Effector memory CD8-positive, alpha-beta T cell (primary cell): Measurements from ENCODE around the gene MOSPD3.
A peak's percentile ranks its signal among the peaks of the same experiment; 100 is the strongest.

ENCODE experiments used
- ATAC-seq: fragments of 150-1000 bp; cut with Tn5 transposase; replicated peaks from 2 replicates; pipeline ENCODE4 v1.10.0; 2021; ENCODE audit warnings: mild to moderate bottlenecking, moderate library complexity
- DNase-seq, 3 experiments: peaks; one replicate each; pipeline ENCODE4 v3.0.0; 2021
- H3K27ac Mint-ChIP-seq, 2 donors: one replicate each; pipeline ENCODE4 v1.8.0; 2022; ENCODE audit warnings: mild to moderate bottlenecking in 2 of 2, mixed read lengths in 2 of 2, moderate library complexity in 2 of 2
- H3K27me3 Mint-ChIP-seq, 2 donors: one replicate each; pipeline ENCODE4 v1.8.0; 2022; ENCODE audit warnings: mixed read lengths in 2 of 2
- H3K36me3 Mint-ChIP-seq: one replicate; pipeline ENCODE4 v1.8.0; 2022; ENCODE audit warnings: mild to moderate bottlenecking, moderate library complexity, mixed read lengths; ENCODE audit not compliant: insufficient read depth
- H3K4me1 Mint-ChIP-seq, 2 donors: one replicate each; pipeline ENCODE4 v1.8.0; 2022; ENCODE audit warnings: low read depth in 2 of 2, mixed read lengths in 2 of 2
- H3K4me3 Mint-ChIP-seq, 2 donors: one replicate each; pipeline ENCODE4 v1.8.0; 2022; ENCODE audit warnings: mild to moderate bottlenecking in 2 of 2, mixed read lengths in 2 of 2, moderate library complexity in 2 of 2
- H3K9me3 Mint-ChIP-seq, 2 donors: one replicate each; pipeline ENCODE4 v1.8.0; 2022; ENCODE audit warnings: mixed read lengths in 2 of 2

MOSPD3 gene

GRCh38 chr7:100609958-100610357 is 2.4 kb upstream of the MOSPD3 start:
- peak overlapping the region in 1 of 2 donors; percentile 98 for H3K4me3 Mint-ChIP-seq
- no peak overlapping the region for H3K27ac Mint-ChIP-seq
- ATAC-seq: no peak

DNA sequence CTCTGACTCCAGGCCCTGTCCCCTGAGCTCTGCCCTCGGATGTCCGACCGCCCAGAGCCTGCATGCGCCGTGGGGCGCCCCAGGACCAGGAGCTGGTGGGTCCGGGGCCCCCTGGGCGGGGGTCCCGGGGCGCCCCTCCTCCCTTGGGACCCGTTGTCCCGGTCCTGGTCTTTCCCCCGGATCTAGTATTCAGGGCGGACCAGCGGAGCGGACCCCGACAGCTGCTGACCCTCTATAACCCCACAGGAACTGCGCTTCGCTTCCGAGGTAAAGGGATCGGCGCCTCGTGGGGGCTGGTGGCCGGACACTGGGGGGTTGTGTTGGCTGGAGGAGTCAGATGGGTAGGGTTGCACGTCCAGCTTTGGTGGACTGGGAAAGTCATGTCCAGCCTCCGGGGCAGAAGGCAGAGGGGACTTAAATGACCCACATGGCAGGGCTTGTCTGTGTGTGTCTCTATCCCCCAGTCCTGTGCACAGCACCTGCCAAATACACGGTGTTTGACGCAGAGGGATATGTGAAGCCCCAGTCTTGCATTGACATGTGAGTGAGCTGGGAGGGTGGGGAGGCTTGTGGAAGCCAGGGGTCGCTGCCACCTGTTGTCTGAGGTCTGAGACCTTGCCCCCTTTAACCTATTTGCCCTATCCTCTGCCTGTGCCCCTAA is 520 bp downstream of the MOSPD3 start:
- H3K27ac Mint-ChIP-seq: peak overlapping the region; percentile 99
- H3K4me3 Mint-ChIP-seq: peak overlapping the region; percentile 98
- H3K4me1 Mint-ChIP-seq: peaks cover 17 to 22% of the 10 kb centered on the region in 2 donors
- no peaks in the 10 kb centered on the region for H3K27me3 Mint-ChIP-seq
- no peaks in the 10 kb centered on the region for H3K9me3 Mint-ChIP-seq
- H3K36me3 Mint-ChIP-seq: peaks cover 18% of the 10 kb centered on the region
- DNase-seq (peak in 1 of 3 experiments; percentile 12), ATAC-seq (no peak)

More at GRCh38 chr7:100609958-100610357, 2.4 kb upstream of the MOSPD3 start:
- peaks cover 25 to 29% of the 10 kb centered on the region in 2 donors for H3K4me1 Mint-ChIP-seq
- no peaks in the 10 kb centered on the region for H3K27me3 Mint-ChIP-seq
- no peaks in the 10 kb centered on the region for H3K9me3 Mint-ChIP-seq
- DNase-seq: no peak
- peaks cover 20% of the 10 kb centered on the region for H3K36me3 Mint-ChIP-seq

DNA sequence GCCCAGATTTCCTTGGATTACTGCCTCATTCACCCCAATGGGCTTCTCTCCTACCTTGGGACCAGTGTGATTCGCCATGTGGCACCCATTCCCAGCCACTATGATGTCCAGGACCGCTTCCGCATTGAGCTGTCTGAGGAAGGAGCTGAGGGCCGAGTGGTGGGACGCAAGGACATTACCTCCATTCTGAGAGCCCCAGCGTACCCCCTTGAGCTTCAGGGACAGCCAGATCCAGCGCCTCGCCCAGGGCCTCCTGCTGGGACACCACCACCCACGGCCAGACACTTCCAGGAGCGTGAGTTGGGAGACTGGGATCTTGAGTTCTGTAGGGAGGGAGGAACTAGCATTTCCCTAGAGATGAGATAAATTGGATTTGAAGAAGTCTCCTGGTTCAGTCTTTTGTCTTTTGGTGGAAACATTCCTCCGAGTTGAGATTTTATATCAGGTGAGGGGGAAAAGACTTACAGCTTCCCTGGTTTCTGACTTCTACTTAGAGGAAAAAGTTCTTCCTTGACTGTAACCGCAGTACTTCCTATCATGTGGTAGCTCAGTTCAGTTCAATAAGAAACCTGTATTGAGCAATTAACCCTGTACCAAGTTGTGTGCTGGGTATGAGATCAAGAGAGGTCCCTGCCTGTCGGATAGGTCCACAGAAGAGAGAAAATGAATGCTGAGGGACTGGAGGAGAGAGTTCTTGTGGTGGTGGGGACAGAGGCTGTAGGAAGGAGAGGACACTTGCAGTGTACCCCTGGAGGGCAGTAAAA is 1.3 kb downstream of the MOSPD3 start:
- DNase-seq (no peak), ATAC-seq (no peak)
- peak overlapping the region; percentile 98 for H3K4me3 Mint-ChIP-seq
- no peaks in the 10 kb centered on the region for H3K9me3 Mint-ChIP-seq
- peaks cover 17 to 22% of the 10 kb centered on the region in 2 donors for H3K4me1 Mint-ChIP-seq
- peaks cover 20% of the 10 kb centered on the region for H3K36me3 Mint-ChIP-seq
- H3K27me3 Mint-ChIP-seq: no peaks in the 10 kb centered on the region
- peak overlapping the region in 1 of 2 donors; percentile 46 for H3K27ac Mint-ChIP-seq

DNA sequence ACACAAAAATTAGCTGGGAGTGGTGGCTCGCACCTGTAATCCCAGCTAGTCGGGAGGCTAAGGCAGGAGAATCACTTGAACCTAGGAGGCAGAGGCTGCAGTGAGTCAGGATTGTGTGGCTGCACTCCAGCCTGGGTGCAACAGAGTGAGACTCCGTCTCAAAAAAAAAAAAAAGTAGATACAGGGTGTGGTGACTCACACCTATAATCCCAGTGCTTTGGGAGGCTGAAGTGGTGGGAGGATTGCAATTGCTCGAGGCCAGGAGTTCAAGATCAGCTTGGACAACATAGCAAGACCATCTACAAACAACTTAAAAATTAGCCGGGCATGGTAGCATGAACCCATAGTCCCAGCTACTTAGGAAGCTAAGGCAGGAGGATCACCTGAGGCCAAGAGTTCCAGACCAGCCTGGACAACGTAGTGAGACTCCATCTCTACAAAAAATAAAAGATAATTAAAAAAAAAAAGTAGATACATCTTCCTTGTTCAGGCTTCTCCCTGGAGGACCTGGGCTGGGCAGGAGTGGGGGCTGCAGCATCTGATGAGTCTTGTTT is 2.0 kb downstream of the MOSPD3 start:
- peaks cover 17 to 22% of the 10 kb centered on the region in 2 donors for H3K4me1 Mint-ChIP-seq
- H3K27me3 Mint-ChIP-seq: no peaks in the 10 kb centered on the region
- DNase-seq (no peak), ATAC-seq (no peak)
- H3K4me3 Mint-ChIP-seq: no peak overlapping the region
- peak overlapping the region in 1 of 2 donors; percentile 46 for H3K27ac Mint-ChIP-seq
- H3K36me3 Mint-ChIP-seq: peaks cover 25% of the 10 kb centered on the region
- no peaks in the 10 kb centered on the region for H3K9me3 Mint-ChIP-seq

DNA sequence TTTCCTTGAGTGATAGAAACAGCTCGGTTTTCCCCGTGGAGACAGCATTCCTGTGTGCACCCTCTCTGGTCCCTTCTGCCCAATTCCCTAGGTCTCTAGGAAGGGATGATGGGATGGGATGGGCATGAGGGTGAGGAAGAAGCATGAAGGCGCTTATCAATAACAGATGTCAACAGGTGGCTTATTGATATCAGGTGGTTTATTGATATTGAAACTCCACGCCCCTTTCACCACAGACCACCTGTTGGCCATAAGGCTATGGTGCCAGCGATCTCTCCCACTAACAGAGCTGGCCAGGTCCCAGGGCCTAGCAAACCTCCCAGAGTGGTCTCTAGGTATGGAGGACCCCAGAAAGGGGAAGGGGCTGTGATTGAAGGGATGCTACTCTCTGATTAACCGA is 7.9 kb downstream of the MOSPD3 start:
- Mint-ChIP-seq H3K4me3 (no peak overlapping the region), H3K36me3 (peaks cover 12% of the 10 kb centered on the region)

GRCh38 chr7:100620804-100621203 is 8.5 kb downstream of the MOSPD3 start:
- Mint-ChIP-seq H3K4me1 (peaks cover 4 to 5% of the 10 kb centered on the region in 2 donors), H3K36me3 (peaks cover 12% of the 10 kb centered on the region), H3K9me3 (no peaks in the 10 kb centered on the region), H3K27me3 (no peaks in the 10 kb centered on the region), H3K4me3 (no peak overlapping the region), H3K27ac (no peak overlapping the region)
- ATAC-seq (no peak), DNase-seq (no peak)

More for the DNA sequence above, 7.9 kb downstream of the MOSPD3 start:
- Mint-ChIP-seq H3K9me3 (no peaks in the 10 kb centered on the region), H3K4me1 (peaks cover 0 to 2% of the 10 kb centered on the region in 2 donors), H3K27ac (no peak overlapping the region), H3K27me3 (no peaks in the 10 kb centered on the region)
- no peak for DNase-seq
- ATAC-seq: no peak

DNA sequence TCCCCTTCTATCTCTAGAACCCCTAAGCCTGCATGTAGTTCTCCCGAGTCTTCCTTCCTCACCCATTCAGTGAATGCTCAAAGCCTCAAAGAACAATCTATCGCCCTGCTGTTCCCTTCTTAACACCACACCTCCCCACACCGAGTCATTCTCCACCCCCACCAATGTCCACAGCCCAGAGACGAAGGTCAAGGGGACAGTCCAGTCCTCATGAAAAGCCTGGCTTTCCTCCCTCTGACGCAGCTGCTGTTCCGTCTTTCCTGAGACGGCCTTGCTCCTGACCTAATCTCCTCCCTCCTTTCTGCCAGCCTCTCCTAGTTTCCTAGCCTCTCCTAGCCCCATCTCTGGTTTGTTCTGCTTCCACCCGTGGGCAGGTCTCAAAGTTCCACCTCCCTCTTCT is 9.2 kb downstream of the MOSPD3 start:
- H3K27me3 Mint-ChIP-seq: no peaks in the 10 kb centered on the region
- peaks cover 7 to 12% of the 10 kb centered on the region in 2 donors for H3K4me1 Mint-ChIP-seq
- H3K9me3 Mint-ChIP-seq: no peaks in the 10 kb centered on the region
- H3K4me3 Mint-ChIP-seq: no peak overlapping the region
- peaks cover 12% of the 10 kb centered on the region for H3K36me3 Mint-ChIP-seq
- ATAC-seq (no peak), DNase-seq (no peak)
- no peak overlapping the region for H3K27ac Mint-ChIP-seq

- H3K9me3 Mint-ChIP-seq: no peaks in the 10 kb centered on the region
- ATAC-seq (no peak), DNase-seq (no peak)
- peaks cover 4% of the 10 kb centered on the region for H3K36me3 Mint-ChIP-seq
- H3K4me3 Mint-ChIP-seq: no peak overlapping the region
- no peak overlapping the region for H3K27ac Mint-ChIP-seq
- no peaks in the 10 kb centered on the region for H3K27me3 Mint-ChIP-seq
- H3K4me1 Mint-ChIP-seq: peaks cover 15 to 27% of the 10 kb centered on the region in 2 donors
These were observed 11.8 kb downstream of the MOSPD3 start for GRCh38 chr7:100623951-100624824.

DNA sequence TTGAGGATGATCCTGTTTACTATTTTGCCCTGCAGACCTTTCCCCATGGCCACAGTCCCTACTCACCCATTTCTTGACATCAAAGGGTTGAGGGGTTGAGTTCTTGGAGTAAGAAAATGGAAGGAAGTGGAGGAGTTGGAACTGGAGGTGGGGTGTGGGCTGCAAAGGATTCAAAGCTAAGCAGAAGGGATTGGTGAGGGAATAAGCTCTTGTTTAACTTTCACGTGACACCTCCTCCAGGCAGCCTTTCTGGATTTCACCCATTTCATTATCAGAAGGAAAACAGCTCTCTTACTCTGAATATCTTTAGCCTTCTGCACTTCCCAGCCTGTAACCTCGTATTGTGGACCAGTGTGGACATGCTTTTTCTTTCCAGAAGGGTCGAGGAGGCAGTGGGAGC is 13.7 kb downstream of the MOSPD3 start:
- Mint-ChIP-seq H3K9me3 (no peaks in the 10 kb centered on the region), H3K27ac (peak overlapping the region; percentile 84 to 89), H3K36me3 (peaks cover 4% of the 10 kb centered on the region), H3K4me3 (peak overlapping the region; percentile 74 to 79), H3K4me1 (peaks cover 23 to 35% of the 10 kb centered on the region in 2 donors), H3K27me3 (no peaks in the 10 kb centered on the region)
- DNase-seq (no peak), ATAC-seq (no peak)

GRCh38 chr7:100626530-100627237 is 14.3 kb downstream of the MOSPD3 start:
- peaks cover 4% of the 10 kb centered on the region for H3K36me3 Mint-ChIP-seq
- H3K27me3 Mint-ChIP-seq: no peaks in the 10 kb centered on the region
- H3K9me3 Mint-ChIP-seq: no peaks in the 10 kb centered on the region
- ATAC-seq (peak; percentile 97), DNase-seq (peak; percentile 71 to 77 (median 76))
- H3K4me3 Mint-ChIP-seq: peak overlapping the region; percentile 74 to 79
- peak overlapping the region; percentile 84 to 89 for H3K27ac Mint-ChIP-seq
- peaks cover 23 to 35% of the 10 kb centered on the region in 2 donors for H3K4me1 Mint-ChIP-seq

- no peaks in the 10 kb centered on the region for H3K9me3 Mint-ChIP-seq
- peak overlapping the region; percentile 74 to 79 for H3K4me3 Mint-ChIP-seq
- no peaks in the 10 kb centered on the region for H3K27me3 Mint-ChIP-seq
- peaks cover 24 to 35% of the 10 kb centered on the region in 2 donors for H3K4me1 Mint-ChIP-seq
- ATAC-seq: no peak
- H3K36me3 Mint-ChIP-seq: no peaks in the 10 kb centered on the region
- DNase-seq: no peak
- peak overlapping the region; percentile 84 to 89 for H3K27ac Mint-ChIP-seq
These were observed 14.9 kb downstream of the MOSPD3 start for GRCh38 chr7:100627238-100627549.

GRCh38 chr7:100629117-100629716 is 16.9 kb downstream of the MOSPD3 start:
- Mint-ChIP-seq H3K4me3 (no peak overlapping the region), H3K9me3 (no peaks in the 10 kb centered on the region), H3K27me3 (peaks cover 0 to 5% of the 10 kb centered on the region in 2 donors), H3K4me1 (peaks cover 31 to 45% of the 10 kb centered on the region in 2 donors), H3K27ac (no peak overlapping the region), H3K36me3 (no peaks in the 10 kb centered on the region)
- ATAC-seq (no peak), DNase-seq (no peak)
